CD4-positive, alpha-beta memory T cell (primary cell): ENCODE measurements around the gene CUEDC2. TPM values are rescaled to one million over a fixed set of nuclear protein-coding genes. Genes with fewer than 3 reads are reported as not detected.
A peak's percentile ranks its signal among the peaks of the same experiment; 100 is the strongest.

Experiments
- CTCF ChIA-PET: fragments of 350-600 bp; sonication (Branson Sonifier 250); formaldehyde crosslinking; loops from one replicate; lab custom pipeline; 2021; ENCODE audit warnings: inconsistent platforms; ENCODE audit not compliant: partially characterized antibody; lab: Charles Lee
- POLR2A ChIA-PET: fragments of 350-600 bp; sonication (Branson Sonifier 250); formaldehyde crosslinking; loops from one replicate; lab custom pipeline; 2021; ENCODE audit not compliant: partially characterized antibody; lab: Charles Lee
- DNase-seq, 5 donors: peaks; one replicate each; pipeline versions ENCODE4 v3.0.0 to v3.0.0-alpha.2; 2020 to 2022; ENCODE audit warnings: mixed read lengths in 1 of 5
- H3K27ac ChIP-seq: one replicate; pipeline ENCODE4 v1.7.0; 2013; ENCODE audit warnings: low read depth, low read length
- H3K27me3 ChIP-seq: 2 replicates; pipeline ENCODE4 v1.7.0; 2013; ENCODE audit warnings: mild to moderate bottlenecking, low read length, moderate library complexity; ENCODE audit not compliant: insufficient read depth
- H3K36me3 ChIP-seq: 2 replicates; pipeline ENCODE4 v1.7.0; 2013; ENCODE audit warnings: mild to moderate bottlenecking, low read length, moderate library complexity; ENCODE audit not compliant: insufficient read depth
- H3K4me1 ChIP-seq: 2 replicates; pipeline ENCODE4 v1.7.0; 2013; ENCODE audit warnings: mild to moderate bottlenecking, low read length, moderate library complexity; ENCODE audit not compliant: insufficient read depth
- H3K4me3 ChIP-seq, 2 donors: one replicate each; pipeline ENCODE4 v1.7.0; 2013; ENCODE audit warnings: low read length in 2 of 2, mild to moderate bottlenecking in 1 of 2
- H3K9me3 ChIP-seq, 2 donors: one replicate each; pipeline ENCODE4 v1.7.0; 2013; ENCODE audit warnings: low read length in 2 of 2, control low read depth in 1 of 2; ENCODE audit not compliant: control insufficient read depth in 1 of 2
- H3K27ac Mint-ChIP-seq, 7 donors: one replicate each; pipeline ENCODE4 v1.8.0; 2020 to 2021; ENCODE audit warnings: mixed read lengths in 7 of 7, mild to moderate bottlenecking in 6 of 7, inconsistent platforms in 3 of 7, moderate library complexity in 3 of 7
- H3K27me3 Mint-ChIP-seq, 2 donors: one replicate each; pipeline ENCODE4 v1.8.0; 2020 to 2021; ENCODE audit warnings: mixed read lengths in 2 of 2
- H3K36me3 Mint-ChIP-seq, 2 donors: one replicate each; pipeline ENCODE4 v1.8.0; 2020 to 2021; ENCODE audit warnings: mixed read lengths in 2 of 2, inconsistent platforms in 1 of 2, mild to moderate bottlenecking in 1 of 2
- H3K4me1 Mint-ChIP-seq, 4 donors: one replicate each; pipeline ENCODE4 v1.8.0; 2020 to 2021; ENCODE audit warnings: mixed read lengths in 4 of 4, mild to moderate bottlenecking in 1 of 4
- H3K4me3 Mint-ChIP-seq, 8 donors: one replicate each; pipeline ENCODE4 v1.8.0; 2020 to 2021; ENCODE audit warnings: mixed read lengths in 8 of 8, mild to moderate bottlenecking in 7 of 8, moderate library complexity in 6 of 8, inconsistent platforms in 3 of 8
- H3K9me3 Mint-ChIP-seq, 8 donors: one replicate each; pipeline ENCODE4 v1.8.0; 2020 to 2021; ENCODE audit warnings: mixed read lengths in 8 of 8, mild to moderate bottlenecking in 5 of 8, inconsistent platforms in 3 of 8, moderate library complexity in 1 of 8
- intact Hi-C: fragments of 100-400 bp; cut with micrococcal nuclease; formaldehyde crosslinking; loops from one replicate; pipeline ENCODE4 v1.15.1; 2023
- polyA plus RNA-seq, 2 donors: library from polyadenylated mRNA; unstranded; fragments of 300-500 nt; fragmentation: Illumina TruSeq; gene quantifications; one replicate each; pipeline ENCODE4 v1.2.3, GENCODE V29; 2021
- total RNA-seq, 2 experiments: library from RNA; stranded (reverse); gene quantifications; one replicate each; pipeline ENCODE4 v1.2.3, GENCODE V29; 2021

The CUEDC2 gene
- total and polyA plus RNA-seq, 4 experiments from 2014 or later: 27.2 to 57.5 (median 41.4) TPM

DNA sequence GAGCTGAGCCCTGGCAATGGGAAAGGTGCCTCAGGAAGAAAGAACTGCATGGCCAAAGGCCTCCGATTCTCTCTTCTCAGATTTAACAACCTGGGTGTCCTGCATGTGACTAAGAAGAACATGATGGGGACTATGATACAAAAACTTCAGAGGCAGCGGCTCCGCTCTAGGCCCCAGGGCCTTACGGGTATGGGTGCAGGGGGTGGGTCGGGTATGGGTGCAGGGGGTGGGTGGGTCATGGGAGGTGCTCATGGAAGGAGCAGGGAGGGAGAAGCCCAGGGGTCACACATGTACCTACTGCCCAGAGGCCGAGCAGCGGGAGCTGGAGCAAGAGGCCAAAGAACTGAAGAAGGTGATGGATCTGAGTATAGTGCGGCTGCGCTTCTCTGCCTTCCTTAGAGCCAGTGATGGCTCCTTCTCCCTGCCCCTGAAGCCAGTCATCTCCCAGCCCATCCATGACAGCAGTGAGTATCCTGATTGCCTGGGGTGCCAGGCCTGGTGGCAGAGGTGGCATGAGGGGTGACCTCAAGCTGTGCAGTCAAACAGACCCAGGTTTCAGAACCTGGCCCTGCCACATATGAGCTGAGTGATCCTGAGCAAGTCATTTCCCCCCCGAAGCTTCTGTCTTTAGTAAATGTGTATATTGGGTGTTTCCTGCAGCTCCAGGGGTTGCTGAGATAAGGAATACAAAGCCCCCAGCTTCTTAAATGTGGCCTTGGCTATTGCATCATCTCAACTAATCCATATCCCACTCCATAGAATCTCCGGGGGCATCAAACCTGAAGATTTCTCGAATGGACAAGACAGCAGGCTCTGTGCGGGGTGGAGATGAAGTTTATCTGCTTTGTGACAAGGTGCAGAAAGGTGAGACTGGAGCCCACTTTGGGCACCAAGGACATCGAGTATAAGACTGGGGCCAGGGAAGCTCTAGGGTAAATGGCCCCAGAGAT is 34.9 kb downstream of the CUEDC2 start:
- Mint-ChIP-seq H3K36me3 (peaks cover 7 to 58% of the 10 kb centered on the region in 2 donors), H3K9me3 (peaks cover 0 to 2% (median 0%) of the 10 kb centered on the region in 8 donors), H3K4me3 (peak overlapping the region; percentile 50 to 98 (median 96)), H3K27me3 (no peaks in the 10 kb centered on the region), H3K27ac (peak overlapping the region; percentile 98 to 100 (median 100)), H3K4me1 (peaks cover 23 to 79% (median 41%) of the 10 kb centered on the region in 4 donors)
- H3K9me3 ChIP-seq: no peaks in the 10 kb centered on the region
- ChIA-PET CTCF (interaction anchor here (1.0 to 10.3 kb wide), 11 partner anchors 12 to 262 kb away, joined by 3 to 88 read pairs (median 7); partner anchors contain the start of genes C10orf95, CUEDC2 and FBXL15), POLR2A (interaction anchor here (0.8 to 8.3 kb wide), 8 partner anchors 18 to 247 kb away, joined by 4 to 122 read pairs (median 12); partner anchors contain the start of genes C10orf95, CUEDC2, FBXL15 and TRIM8)
- H3K27me3 ChIP-seq: no peaks in the 10 kb centered on the region
- intact Hi-C loops: loop anchor here (5.0 kb wide), 1 partner anchor 520 kb away; the partner anchor contains the start of gene CNNM2
- peaks cover 53% of the 10 kb centered on the region for H3K4me1 ChIP-seq
- no peak overlapping the region for H3K4me3 ChIP-seq
- no peak for DNase-seq
- peak overlapping the region; percentile 100 for H3K27ac ChIP-seq
- H3K36me3 ChIP-seq: peaks cover 38% of the 10 kb centered on the region

DNA sequence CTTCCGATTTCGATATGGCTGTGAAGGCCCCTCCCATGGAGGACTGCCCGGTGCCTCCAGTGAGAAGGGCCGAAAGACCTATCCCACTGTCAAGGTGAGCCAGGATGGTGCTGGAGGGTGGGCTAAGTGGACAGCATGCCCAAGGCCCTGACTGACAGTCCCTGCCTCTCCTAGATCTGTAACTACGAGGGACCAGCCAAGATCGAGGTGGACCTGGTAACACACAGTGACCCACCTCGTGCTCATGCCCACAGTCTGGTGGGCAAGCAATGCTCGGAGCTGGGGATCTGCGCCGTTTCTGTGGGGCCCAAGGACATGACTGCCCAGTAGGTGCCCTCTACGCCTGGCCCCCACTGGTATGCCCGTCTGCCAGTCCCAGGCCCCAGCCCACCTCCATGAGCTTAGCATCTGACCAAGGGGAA is 35.6 kb downstream of the CUEDC2 start:
- Histone ChIP-seq H3K4me3 (peak overlapping the region; percentile 50 to 97), H3K27ac (peak overlapping the region; percentile 100), H3K4me1 (peaks cover 53% of the 10 kb centered on the region), H3K36me3 (peaks cover 34% of the 10 kb centered on the region), H3K9me3 (no peaks in the 10 kb centered on the region), H3K27me3 (no peaks in the 10 kb centered on the region)
- H3K36me3 Mint-ChIP-seq: peaks cover 7 to 52% of the 10 kb centered on the region in 2 donors
- ChIA-PET POLR2A (interaction anchor here (0.6 to 8.3 kb wide), 8 partner anchors 8 to 248 kb away, joined by 3 to 122 read pairs (median 23); partner anchors contain the start of genes ACTR1A, C10orf95, CUEDC2 and FBXL15), CTCF (interaction anchor here (2.0 to 10.3 kb wide), 4 partner anchors 13 to 166 kb away, joined by 7 to 88 read pairs (median 32); partner anchors contain the start of gene FBXL15)
- peak overlapping the region; percentile 94 to 98 (median 96) for H3K4me3 Mint-ChIP-seq
- DNase-seq: no peak
- H3K27ac Mint-ChIP-seq: peak overlapping the region; percentile 98 to 100 (median 100)
- H3K9me3 Mint-ChIP-seq: peaks cover 0 to 2% (median 0%) of the 10 kb centered on the region in 8 donors
- H3K27me3 Mint-ChIP-seq: no peaks in the 10 kb centered on the region
- intact Hi-C loops: loop anchor here (5.0 kb wide), 1 partner anchor 521 kb away; the partner anchor contains the start of gene CNNM2
- H3K4me1 Mint-ChIP-seq: peaks cover 23 to 76% (median 41%) of the 10 kb centered on the region in 4 donors

DNA sequence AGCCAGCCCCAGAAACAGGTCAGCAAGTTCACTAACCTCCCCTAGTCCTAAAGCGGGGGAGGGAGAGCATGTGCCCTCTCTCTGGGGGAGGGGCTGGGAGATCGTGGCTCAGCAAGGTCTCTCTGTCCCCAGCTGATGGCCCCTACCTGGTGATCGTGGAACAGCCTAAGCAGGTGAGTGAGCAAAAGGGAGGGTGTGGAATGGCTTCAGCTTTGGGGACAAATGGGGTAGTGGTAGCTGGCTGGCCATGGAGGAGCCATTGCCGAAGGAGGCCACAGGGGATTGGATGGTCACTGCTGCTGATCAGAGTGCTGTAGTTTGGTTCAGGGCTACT is 36.1 kb downstream of the CUEDC2 start:
- peaks cover 29% of the 10 kb centered on the region for H3K36me3 ChIP-seq
- H3K27me3 ChIP-seq: no peaks in the 10 kb centered on the region
- intact Hi-C loops: loop anchor here (5.0 kb wide), 1 partner anchor 521 kb away; the partner anchor contains the start of gene CNNM2
- peak overlapping the region; percentile 100 for H3K27ac ChIP-seq
- no peaks in the 10 kb centered on the region for H3K27me3 Mint-ChIP-seq
- peak overlapping the region; percentile 98 to 100 (median 100) for H3K27ac Mint-ChIP-seq
- ChIA-PET POLR2A (interaction anchor here (0.6 to 8.3 kb wide), 10 partner anchors 9 to 277 kb away, joined by 3 to 122 read pairs (median 4); partner anchors contain the start of genes ACTR1A, C10orf95, FBXL15 and SUFU), CTCF (interaction anchor here (2.0 to 10.3 kb wide), 3 partner anchors 13 to 166 kb away, joined by 7 to 88 read pairs (median 48); no protein-coding TSS in a partner anchor)
- H3K4me1 ChIP-seq: peaks cover 53% of the 10 kb centered on the region
- peaks cover 7 to 52% of the 10 kb centered on the region in 2 donors for H3K36me3 Mint-ChIP-seq
- H3K9me3 Mint-ChIP-seq: peaks cover 0 to 2% (median 0%) of the 10 kb centered on the region in 8 donors
- peaks cover 23 to 76% (median 41%) of the 10 kb centered on the region in 4 donors for H3K4me1 Mint-ChIP-seq
- H3K4me3 Mint-ChIP-seq: peak overlapping the region; percentile 94 to 98 (median 96)
- no peak for DNase-seq
- no peaks in the 10 kb centered on the region for H3K9me3 ChIP-seq
- H3K4me3 ChIP-seq: peak overlapping the region; percentile 50 to 97

DNA sequence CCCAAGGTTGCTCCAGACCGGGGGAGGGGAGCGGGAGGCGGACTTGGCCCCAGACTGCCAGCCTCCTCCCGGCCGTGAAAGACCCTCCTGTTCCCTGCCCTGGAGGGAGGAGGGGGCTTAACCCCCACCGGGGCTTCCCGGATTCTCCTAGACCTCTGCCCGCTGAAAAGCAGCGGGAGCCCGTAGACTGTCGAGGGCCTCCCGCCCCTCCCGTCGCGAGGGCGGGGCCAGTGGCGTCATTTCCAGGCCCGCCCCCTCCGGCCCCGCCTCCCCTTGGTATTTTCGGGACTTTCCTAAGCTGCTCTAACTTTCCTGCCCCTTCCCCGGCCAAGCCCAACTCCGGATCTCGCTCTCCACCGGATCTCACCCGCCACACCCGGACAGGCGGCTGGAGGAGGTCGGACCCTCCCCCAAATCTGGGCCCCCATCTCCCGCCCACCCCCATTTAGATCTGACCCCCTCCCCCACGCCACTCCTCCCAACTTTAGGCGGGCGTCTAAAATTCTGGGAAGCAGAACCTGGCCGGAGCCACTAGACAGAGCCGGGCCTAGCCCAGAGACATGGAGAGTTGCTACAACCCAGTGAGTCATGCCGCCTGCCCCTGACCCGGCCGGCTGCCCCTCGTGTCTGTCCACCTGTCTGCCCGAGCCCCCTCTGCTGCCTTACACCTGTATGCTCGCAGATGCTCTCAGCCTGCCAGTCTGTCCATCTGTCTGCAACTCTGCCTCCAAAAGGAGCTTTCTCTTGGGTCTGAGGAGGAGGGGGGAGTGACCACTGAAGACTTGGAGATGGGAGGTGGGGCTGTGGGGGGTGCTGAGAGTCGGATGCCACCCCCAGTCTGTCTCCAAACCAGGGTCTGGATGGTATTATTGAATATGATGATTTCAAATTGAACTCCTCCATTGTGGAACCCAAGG is 36.7 kb downstream of the CUEDC2 start, which contains the start of gene NFKB2:
TSS of gene NFKB2 (plus strand) at position 306 of the 917 bp plus-strand sequence. CDS start at position 561, 255 bp downstream.
- Mint-ChIP-seq H3K27me3 (no peaks in the 10 kb centered on the region), H3K9me3 (peaks cover 0 to 2% (median 0%) of the 10 kb centered on the region in 8 donors), H3K4me3 (peak within 1 kb of the TSS; percentile 94 to 98 (median 96)), H3K4me1 (peaks cover 23 to 76% (median 41%) of the 10 kb centered on the region in 4 donors), H3K36me3 (peaks cover 7 to 52% of the 10 kb centered on the region in 2 donors), H3K27ac (peak within 1 kb of the TSS; percentile 98 to 100 (median 100))
- Histone ChIP-seq H3K9me3 (no peaks in the 10 kb centered on the region), H3K27me3 (no peaks in the 10 kb centered on the region), H3K36me3 (peaks cover 23% of the 10 kb centered on the region), H3K4me1 (peaks cover 53% of the 10 kb centered on the region), H3K27ac (peak within 1 kb of the TSS; percentile 100), H3K4me3 (peak within 1 kb of the TSS; percentile 97 to 98)
- POLR2A ChIA-PET: interaction anchor here (0.5 to 8.3 kb wide), 23 partner anchors 9 to 578 kb away, joined by 3 to 122 read pairs (median 4); partner anchors contain the start of genes ACTR1A, C10orf95, CUEDC2 and ELOVL3
- peak; percentile 91 to 94 (median 93) for DNase-seq
- intact Hi-C loops: loop anchor here (1.0 to 5.0 kb wide), 5 partner anchors 243 to 565 kb away; partner anchors contain the start of genes CNNM2, NOLC1 and PPRC1
- CTCF ChIA-PET: interaction anchor here (0.6 to 10.3 kb wide), 13 partner anchors 9 to 559 kb away, joined by 3 to 88 read pairs (median 7); partner anchors contain the start of genes ACTR1A, C10orf95 and CUEDC2

DNA sequence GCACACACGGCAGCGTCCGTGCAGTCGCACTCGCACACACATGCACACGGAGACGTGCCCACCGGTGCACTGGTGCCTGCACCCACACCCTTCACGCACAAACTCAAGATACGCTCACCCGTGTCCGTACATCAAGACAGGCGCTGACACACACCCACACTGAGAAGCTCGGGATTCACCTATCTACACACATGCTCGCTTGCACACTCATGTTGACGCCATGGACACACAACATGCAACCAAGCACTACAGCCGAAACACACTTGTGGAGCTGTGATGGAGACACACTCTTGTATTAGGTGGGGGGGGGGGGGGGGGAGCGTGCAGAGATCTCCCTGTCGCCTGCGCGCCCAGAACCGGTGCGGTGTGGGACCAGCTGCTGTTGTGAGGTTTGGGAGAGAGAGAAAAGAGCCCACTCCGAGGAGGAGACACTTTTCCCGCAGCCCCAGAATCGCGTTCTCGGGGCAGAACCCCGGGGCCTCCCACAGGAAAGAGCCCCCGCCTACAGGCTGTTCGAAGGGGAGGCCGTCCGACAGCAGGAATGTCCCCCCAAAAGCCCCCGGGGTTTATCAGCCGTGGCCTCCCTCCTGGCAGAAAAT is 37.5 kb downstream of the CUEDC2 start:
- Mint-ChIP-seq H3K9me3 (peaks cover 0 to 2% (median 0%) of the 10 kb centered on the region in 8 donors), H3K36me3 (peaks cover 7 to 48% of the 10 kb centered on the region in 2 donors), H3K27ac (peak overlapping the region; percentile 98 to 100 (median 100)), H3K4me1 (peaks cover 23 to 69% (median 38%) of the 10 kb centered on the region in 4 donors), H3K27me3 (no peaks in the 10 kb centered on the region), H3K4me3 (peak overlapping the region; percentile 94 to 98 (median 96))
- ChIA-PET POLR2A (interaction anchor here (0.5 to 8.3 kb wide), 24 partner anchors 10 to 577 kb away, joined by 3 to 122 read pairs (median 5); partner anchors contain the start of genes ACTR1A, C10orf95, CUEDC2 and ELOVL3), CTCF (interaction anchor here (0.6 to 10.3 kb wide), 16 partner anchors 10 to 559 kb away, joined by 3 to 88 read pairs (median 6); partner anchors contain the start of genes ACTR1A, C10orf95 and CUEDC2)
- Histone ChIP-seq H3K27ac (peak overlapping the region; percentile 100), H3K4me3 (peak overlapping the region; percentile 97 to 98), H3K27me3 (no peaks in the 10 kb centered on the region), H3K9me3 (no peaks in the 10 kb centered on the region), H3K4me1 (peaks cover 47% of the 10 kb centered on the region), H3K36me3 (peaks cover 17% of the 10 kb centered on the region)
- DNase-seq: peak in 1 of 5 donors; percentile 89
- intact Hi-C loops: loop anchor here (1.0 to 5.0 kb wide), 13 partner anchors 27 to 565 kb away; partner anchors contain the start of genes ACTR1A, CNNM2, CUEDC2 and GBF1
